G401 (cell line): ENCODE data around the gene SEC31A. TPM values are rescaled to one million over a fixed set of nuclear protein-coding genes. Genes with fewer than 3 reads are reported as not detected.
A peak's percentile ranks its signal among the peaks of the same experiment; 100 is the strongest.
"Not testable (repeated sequence)": the region's sequence is repeated elsewhere in the genome, so short reads cannot be mapped to it uniquely, and the experiment has no call there.

Experiments
- DNase-seq: peaks from one replicate; pipeline ENCODE4 v3.0.0-alpha.2; 2015; ENCODE audit warnings: low spot score
- in situ Hi-C: cut with HindIII; loops from 2 replicates; pipeline ENCODE4 v1.10.0; 2016; ENCODE audit warnings: low sequenced_read_pairs, mixed read lengths
- total RNA-seq: library from RNA; depleted of rRNA; stranded (reverse); fragments of >200 nt; shearing (Covaris generic); gene quantifications from 2 replicates; pipeline ENCODE4 v1.2.3, GENCODE V29; 2014

Gene SEC31A
- total RNA-seq, 1 experiment from 2014 or later, result 122 TPM

- peak; percentile 28 for DNase-seq
Observed at GRCh38 chr4:82851885-82852750, 38.8 kb downstream of the SEC31A start.

GRCh38 chr4:82851318-82851717 is 39.6 kb downstream of the SEC31A start:
- in situ Hi-C loops, result no loop called here

More at GRCh38 chr4:82851885-82852750, 38.8 kb downstream of the SEC31A start:
- in situ Hi-C loops, result no loop called here

GRCh38 chr4:82850684-82851083 is 40.3 kb downstream of the SEC31A start:
- in situ Hi-C loops, result no loop called here
- DNase-seq, result no peak

More at GRCh38 chr4:82851318-82851717, 39.6 kb downstream of the SEC31A start:
- no peak for DNase-seq

GRCh38 chr4:82848706-82849105 is 42.2 kb downstream of the SEC31A start:
- in situ Hi-C loops, result no loop called here

GRCh38 chr4:82842593-82842992 is 48.4 kb downstream of the SEC31A start:
- in situ Hi-C loops, result no loop called here
- no peak for DNase-seq

More at GRCh38 chr4:82848706-82849105, 42.2 kb downstream of the SEC31A start:
- DNase-seq, result no peak

- no peak for DNase-seq
Observed at GRCh38 chr4:82839624-82840023, 51.3 kb downstream of the SEC31A start.

GRCh38 chr4:82833696-82834313 is 57.1 kb downstream of the SEC31A start:
- in situ Hi-C loops, result no loop called here
- DNase-seq, result no peak

More at GRCh38 chr4:82839624-82840023, 51.3 kb downstream of the SEC31A start:
- in situ Hi-C loops, result no loop called here

GRCh38 chr4:82833060-82833459 is 57.9 kb downstream of the SEC31A start:
- DNase-seq, in situ Hi-C loops: not testable (repeated sequence)

GRCh38 chr4:82825425-82825824 is 65.5 kb downstream of the SEC31A start:
- in situ Hi-C loops, result no loop called here
- DNase-seq, result no peak

- DNase-seq, result no peak
- in situ Hi-C loops, result no loop called here
Observed at GRCh38 chr4:82823062-82823461, 67.9 kb downstream of the SEC31A start.

GRCh38 chr4:82820689-82821088 is 70.3 kb downstream of the SEC31A start:
- no peak for DNase-seq
- in situ Hi-C loops, result no loop called here

GRCh38 chr4:82818664-82819662 is 72.0 kb downstream of the SEC31A start:
- DNase-seq, result no peak
- in situ Hi-C loops, result no loop called here

GRCh38 chr4:82816874-82817273 is 74.1 kb downstream of the SEC31A start:
- DNase-seq, in situ Hi-C loops: not testable (repeated sequence)

- no peak for DNase-seq
- in situ Hi-C loops, result no loop called here
Observed at GRCh38 chr4:82814034-82814433, 76.9 kb downstream of the SEC31A start.

- in situ Hi-C loops, result no loop called here
- peak; percentile 58 for DNase-seq
Observed at GRCh38 chr4:82811838-82812341, 79.1 kb downstream of the SEC31A start.

GRCh38 chr4:82811392-82811791 is 79.6 kb downstream of the SEC31A start:
- in situ Hi-C loops, result no loop called here
- DNase-seq, result no peak

GRCh38 chr4:82810176-82810575 is 80.8 kb downstream of the SEC31A start:
- in situ Hi-C loops, result no loop called here
- no peak for DNase-seq

- in situ Hi-C loops, result no loop called here
- DNase-seq, result no peak
Observed at GRCh38 chr4:82809619-82810018, 81.3 kb downstream of the SEC31A start.

GRCh38 chr4:82803746-82804145 is 87.2 kb downstream of the SEC31A start:
- in situ Hi-C loops, result no loop called here
- no peak for DNase-seq
